RPMI8226 (cell line): ENCODE data around the gene H2BK1.
A peak's percentile ranks its signal among the peaks of the same experiment; 100 is the strongest.

Experiments
- DNase-seq: peaks from one replicate; pipeline ENCODE4 v3.0.0-alpha.2; 2015

The H2BK1 gene

DNA sequence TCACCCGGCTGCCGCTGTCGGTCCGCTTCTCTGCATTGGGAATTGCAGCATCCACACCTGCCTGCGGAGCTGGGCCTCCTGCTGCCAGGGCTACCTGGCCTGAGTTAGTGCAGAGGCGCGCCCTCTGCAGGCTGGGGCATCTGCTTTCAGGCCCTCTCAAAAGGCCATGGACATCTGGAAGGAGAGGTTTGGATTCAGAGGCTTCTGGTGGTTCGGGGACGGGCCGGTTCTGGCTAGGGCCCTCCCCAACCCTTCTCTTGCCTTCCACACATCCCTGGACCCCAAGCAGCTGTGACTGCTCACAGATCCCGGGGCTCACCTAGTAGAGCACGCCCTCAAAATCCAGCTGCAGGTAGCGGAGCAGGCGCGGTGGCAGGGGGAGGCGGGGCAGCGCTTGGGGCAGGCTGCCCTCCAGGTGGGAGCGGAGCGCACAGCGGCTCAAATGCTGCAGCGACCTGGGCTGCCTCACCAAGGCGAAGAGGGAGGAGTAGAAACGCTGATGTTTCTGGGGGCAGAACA lies 34.4 kb downstream of the H2BK1 start:
- peak; percentile 47 for DNase-seq

DNA sequence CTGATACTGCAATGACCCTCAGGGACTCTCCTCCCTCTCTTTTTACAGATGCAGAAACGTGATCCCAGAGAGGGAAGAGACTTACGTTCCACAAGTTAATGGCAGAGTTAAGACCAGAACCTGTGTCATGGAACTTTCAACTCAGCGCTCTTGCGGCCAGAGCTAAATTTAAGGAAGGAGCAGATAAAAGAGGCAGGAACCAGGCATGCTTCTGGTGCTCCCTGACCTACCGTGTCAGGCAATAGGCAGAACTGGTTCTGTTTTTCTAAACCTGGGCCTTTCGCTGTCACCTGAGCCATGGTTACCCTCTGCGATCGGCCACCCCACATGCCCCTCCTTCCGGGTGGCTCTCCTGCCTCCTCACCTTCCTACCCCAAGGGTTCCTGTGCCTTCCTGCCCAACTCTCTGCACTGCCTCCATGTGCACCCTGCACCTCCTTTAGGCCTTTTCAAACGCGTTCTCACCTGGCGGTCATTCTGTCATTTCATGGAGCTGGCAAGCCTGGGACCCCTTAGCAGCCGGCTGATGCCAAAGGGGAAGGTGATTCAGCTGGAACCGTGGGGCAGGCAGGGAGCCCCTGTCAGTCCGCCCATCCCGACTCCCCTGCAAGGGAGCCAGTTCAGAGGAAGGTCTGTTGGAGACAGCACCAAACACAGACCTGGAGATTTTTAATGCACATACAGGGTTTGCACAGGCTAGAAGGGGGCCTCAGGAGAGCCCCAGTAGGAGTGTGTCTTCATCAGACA lies 35.1 kb downstream of the H2BK1 start:
- DNase-seq: no peak

DNA sequence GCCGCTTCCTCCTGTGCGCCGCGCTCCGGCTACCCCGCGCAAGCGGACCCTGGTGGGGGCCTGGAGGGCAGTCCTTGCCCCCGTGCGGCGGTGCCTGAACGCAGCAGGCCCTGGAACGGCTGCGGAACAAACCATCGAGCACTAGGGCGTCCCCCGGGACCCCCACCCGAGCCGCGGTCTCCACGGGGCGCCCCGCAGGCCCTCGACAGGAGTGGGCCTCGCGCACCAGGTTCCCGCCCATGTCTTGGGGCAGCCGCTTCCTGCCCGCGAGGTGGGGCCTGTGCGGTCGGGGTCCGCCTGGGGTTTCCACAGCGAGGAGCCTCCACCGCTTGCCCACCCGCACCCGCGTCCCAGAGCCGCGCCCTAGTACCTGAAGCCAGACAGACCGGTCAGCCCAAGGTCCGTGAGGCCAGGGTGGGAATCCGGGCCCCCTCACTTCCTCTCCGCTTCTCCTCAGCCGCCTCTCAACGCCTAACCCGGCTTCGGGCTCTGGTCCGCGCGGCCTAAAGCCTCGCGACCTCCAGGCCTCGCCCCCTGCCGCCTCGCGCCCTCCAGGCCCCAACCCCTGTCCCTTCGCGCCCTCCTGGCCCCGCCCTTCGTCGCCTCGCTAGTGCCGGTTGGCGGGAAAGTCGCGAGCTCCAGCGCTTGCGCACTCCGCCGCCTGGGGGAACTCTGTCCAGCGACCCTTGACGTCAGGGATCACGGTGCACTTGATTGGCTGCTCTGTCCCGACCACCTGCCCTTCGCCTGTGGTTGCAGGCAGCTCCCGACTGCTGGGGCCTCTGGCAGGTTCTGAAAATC lies 35.8 kb downstream of the H2BK1 start:
- no peak for DNase-seq

DNA sequence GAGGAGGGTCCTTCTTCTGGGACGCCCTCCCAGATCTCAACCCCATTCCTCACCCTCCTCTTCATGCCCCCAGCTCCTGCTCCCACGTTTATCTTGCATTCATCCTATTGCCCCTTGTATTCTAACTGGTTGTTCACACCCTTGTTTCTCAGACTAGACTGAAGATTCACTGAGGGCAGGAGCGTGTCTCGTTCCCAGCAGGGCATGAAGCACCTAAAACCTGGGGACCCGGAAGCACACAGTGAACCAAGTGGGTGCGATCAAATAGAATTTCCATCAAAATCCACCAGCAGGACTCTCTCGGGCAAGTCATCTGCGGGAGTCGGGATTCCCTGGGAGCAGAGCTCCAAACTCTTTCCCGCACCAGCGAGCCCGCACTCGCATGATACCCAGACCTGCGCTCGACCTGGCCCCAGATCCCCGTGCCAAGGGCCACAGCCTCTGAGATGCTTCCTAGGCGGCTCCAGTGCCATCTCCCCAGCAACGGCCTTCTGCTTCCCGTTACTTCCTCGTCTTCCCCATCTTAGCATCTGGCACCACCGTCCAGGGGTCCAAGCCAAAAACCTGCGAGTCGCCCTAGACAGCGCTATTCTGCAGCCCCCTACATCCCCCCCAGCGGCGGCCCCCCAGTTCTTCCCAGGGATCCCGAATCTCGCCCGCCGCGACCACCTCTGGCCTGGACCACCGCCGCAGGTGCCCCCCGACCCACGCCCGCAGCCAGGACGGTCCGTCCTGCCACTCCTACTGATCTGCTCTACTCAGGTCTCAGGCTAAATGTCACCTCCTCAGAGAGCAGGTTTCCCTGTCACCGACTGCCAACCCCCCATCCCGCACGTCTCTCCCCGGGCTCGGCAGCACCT lies 36.7 kb downstream of the H2BK1 start:
- DNase-seq: no peak

DNA sequence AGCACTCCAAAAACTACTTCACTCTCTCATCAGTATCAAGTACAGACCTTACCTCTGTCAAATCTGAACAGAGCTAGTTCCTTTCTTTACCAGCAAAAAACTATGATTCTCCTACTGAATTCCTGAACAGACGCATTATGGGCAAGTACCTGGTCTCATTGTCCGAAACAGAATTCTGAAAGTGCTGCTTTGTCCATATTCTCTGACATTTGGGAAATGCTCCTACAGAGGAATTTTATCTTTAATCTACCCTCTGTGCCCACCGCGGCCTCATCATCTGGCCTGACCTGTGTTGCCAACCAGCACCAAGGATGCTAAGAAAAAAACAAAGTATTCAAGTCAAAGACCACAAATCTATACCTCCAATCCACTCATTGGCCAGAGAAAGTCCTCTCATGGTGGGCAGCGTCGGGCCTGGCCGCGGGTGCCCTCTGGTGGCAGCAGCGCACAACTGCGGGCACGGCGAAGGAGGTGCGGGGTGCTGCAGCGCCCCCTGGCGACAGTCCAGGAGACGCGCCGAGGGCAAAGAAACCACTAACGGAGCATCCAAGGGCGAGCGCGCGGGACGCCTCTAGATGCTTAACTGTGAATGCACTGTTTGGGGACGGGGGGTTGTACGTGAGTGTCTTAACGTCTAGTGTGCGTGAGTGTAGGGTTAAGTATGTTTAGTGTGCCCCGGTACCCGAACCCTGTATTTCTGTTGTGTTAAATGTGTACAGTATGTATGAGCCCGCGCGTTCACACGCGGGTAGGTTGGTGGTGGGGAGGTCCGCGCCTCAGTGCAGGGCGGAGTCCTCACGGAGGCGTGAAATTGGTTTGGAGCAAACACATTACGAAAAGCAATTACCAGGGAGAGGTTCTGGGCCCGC lies 37.8 kb downstream of the H2BK1 start:
- peak; percentile 85 for DNase-seq

DNA sequence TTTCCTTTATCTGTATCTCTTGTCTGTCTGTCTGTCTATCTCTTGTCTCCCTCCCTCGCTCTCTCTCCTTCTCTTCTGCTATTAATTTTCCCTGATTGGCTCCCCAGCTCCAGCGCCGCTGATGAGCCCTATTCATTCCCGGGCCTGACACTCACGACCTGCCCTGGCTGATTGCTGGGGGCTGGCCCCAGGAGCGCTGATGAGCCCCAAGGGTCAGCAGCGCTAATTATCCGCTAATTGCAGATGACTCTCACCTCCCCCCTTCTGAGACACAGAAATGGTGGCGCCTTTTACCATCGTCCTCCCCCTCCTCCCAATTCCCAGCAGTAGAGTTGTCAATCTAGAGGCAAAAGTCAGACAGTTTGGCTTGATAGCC lies 41.5 kb downstream of the H2BK1 start:
- DNase-seq: no peak

DNA sequence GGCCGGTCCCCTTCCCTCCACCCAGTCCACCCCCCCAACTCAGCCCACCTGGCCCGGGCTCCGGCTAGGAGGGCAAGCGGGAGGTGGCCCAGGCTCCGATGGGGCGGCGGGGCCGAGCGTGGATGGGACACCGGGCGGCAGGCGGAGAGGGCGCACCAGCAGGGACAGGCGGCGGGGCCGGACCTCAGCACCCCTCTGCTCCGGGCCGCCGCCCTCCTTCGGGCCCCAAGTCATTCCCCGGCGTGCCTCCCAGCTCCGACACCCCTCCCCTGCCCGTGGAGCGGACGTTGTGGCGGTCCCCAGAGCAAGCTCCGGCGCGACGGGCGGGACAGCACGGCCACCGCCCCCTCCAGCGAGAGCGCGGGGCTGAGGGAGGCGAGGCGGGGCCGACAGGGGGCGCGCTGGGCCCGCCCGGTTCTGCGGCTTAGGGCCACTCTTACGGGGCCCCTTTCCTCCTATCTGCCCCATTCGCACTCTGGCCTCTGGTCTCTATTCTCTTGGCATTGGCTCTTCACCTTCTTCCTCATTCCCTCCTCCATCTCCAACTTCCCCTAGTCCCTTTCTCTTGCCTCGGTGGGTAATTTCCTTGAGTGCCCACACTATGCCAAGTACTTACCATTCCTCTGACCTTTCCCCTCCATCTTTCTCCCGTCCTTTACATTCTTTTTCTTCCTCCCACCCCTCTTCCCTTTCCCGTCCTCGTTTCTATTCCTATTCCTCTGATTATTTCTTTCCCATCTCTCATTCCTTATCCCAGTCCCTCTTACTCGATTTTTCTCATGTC lies 42.1 kb downstream of the H2BK1 start:
- DNase-seq: peak; percentile 61

DNA sequence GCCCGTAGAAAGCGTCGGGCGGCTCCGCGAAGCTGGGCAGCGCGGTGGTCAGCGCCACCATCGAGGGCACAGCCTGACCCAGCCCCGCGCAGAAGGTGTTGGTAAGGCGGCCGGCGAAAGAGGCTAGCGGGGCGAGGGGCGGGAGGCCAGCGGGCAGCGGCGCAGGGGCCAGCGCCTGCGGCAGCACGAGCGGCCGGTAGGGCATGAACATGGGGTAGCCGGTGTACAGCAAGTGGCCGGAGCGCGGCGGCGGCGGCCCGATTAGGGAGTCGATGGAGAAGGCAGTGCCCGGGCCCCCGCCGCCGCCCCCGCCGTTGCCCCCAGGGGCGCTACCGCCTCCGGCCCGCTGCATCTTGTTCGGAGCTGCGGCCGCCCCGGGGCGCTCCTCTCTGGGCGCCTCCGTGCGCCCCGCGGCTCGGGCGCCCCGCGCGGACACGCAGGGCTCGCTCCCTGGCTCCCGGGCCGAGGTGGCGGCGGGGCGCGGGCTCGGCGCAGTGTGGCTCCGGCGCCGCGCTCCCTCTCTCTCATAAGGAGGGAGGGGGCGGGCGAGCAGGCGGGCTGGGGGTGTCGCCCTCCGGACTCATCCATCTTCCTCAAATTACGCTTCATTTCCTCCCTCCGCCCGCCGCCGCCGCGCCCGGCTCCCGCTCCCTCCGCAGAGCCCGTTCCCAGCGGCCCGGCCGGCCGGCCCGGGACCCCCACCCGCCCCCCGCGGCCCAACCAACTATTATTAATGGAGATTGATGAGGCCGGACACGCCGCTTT lies 42.9 kb downstream of the H2BK1 start, which contains the start of gene GBX1:
Gene GBX1, minus strand, starts transcription at position 498 of the 765 bp plus-strand sequence. Its CDS starts 146 bp downstream, at position 352.
- DNase-seq: no peak

DNA sequence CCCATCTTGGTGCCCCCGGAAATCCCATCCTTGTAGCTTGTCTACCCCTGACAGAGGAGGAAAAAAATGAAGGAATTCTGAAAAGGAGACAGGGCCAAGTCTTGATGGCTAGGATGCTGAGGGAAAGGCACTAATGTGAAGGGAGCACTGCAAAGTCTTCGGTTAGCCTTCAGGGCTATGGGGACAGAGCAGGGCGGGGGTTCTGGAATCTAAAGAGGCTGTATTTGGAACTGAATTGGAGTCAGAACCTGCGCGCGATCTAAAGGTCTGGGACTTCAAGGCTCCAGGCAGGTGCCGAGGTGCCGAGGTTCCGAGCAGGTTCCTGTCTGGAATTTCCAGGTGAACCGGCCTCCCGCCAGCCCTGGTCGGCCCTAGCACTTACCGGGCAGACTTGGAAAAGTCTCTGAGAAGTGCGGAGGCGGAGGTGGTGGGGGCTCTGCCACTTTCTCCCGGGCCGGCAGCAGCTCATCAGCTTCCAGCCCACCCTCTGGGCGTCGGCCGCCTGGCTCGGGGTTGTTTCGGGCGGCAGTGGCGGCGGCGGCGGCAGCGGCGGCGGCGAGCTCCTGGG lies 43.6 kb downstream of the H2BK1 start:
- DNase-seq: no peak

DNA sequence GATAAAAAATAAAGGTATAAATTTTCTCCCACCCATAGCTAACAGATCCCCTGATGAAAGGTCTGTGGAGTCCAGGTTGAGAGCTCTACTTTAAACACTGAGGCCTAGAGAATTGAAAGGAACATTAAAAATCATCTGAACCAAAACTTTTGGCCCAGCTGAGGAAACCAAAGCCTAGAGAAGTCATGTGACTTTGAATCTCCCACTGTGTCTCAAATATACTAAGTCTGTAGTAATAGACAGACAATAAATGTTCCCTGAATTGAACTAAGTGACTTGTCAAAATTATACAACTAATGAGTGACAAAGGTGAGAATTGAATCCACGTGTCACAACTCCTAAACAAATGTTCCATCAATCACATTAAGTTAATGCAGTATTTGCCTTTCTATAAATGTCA lies 48.5 kb downstream of the H2BK1 start:
- no peak for DNase-seq
